HL-60 (cell line): ENCODE data around the gene C2orf15.
"Not testable (repeated sequence)": the region's sequence is repeated elsewhere in the genome, so short reads cannot be mapped to it uniquely, and the experiment has no call there.

ENCODE experiments used
- DNase-seq, 2 experiments: peaks; one replicate each; pipeline ENCODE4 v3.0.0-alpha.2; 2010 to 2020; ENCODE audit warnings: low read depth in 1 of 2, low spot score in 1 of 2
- H3K27ac ChIP-seq: fragments of 250-450 bp; sonication (Bioruptor Pico); replicated peaks from 2 replicates; pipeline ENCODE4 v1.5.1; 2020; ENCODE audit warnings: mild to moderate bottlenecking, moderate library complexity
- H3K27me3 ChIP-seq: fragments of 250-450 bp; sonication (Bioruptor Pico); 2 replicates; pipeline ENCODE4 v1.5.1; 2021; ENCODE audit warnings: mild to moderate bottlenecking, moderate library complexity; ENCODE audit not compliant: insufficient read depth, poor library complexity, severe bottlenecking
- H3K4me3 ChIP-seq: replicated peaks from 2 replicates; pipeline ENCODE4 v1.5.1; 2011; ENCODE audit warnings: mild to moderate bottlenecking, control low read depth, low read length; ENCODE audit not compliant: insufficient read depth
- GABPA ChIP-seq: IDR thresholded peaks from 2 replicates; pipeline ENCODE4 v1.6.1; 2012; ENCODE audit warnings: low read depth
- POLR2AphosphoS5 ChIP-seq: IDR thresholded peaks from 2 replicates; pipeline ENCODE4 v1.6.1; 2012; ENCODE audit warnings: low read depth
- SPI1 ChIP-seq: IDR thresholded peaks from 2 replicates; pipeline ENCODE4 v1.6.1; 2012; ENCODE audit warnings: low read depth, mild to moderate bottlenecking, borderline replicate concordance
- TF ChIP-seq, protein P1 (sequence below): IDR thresholded peaks from one replicate; pipeline ENCODE4 v1.5.1; 2011; ENCODE audit warnings: low read length, control low read depth, inconsistent platforms; ENCODE audit not compliant: insufficient read depth
- TF ChIP-seq, protein P2 (sequence below): IDR thresholded peaks from 2 replicates; pipeline ENCODE4 v1.6.1; 2012; ENCODE audit warnings: low read depth; ENCODE audit not compliant: insufficient replicate concordance

Gene C2orf15

DNA sequence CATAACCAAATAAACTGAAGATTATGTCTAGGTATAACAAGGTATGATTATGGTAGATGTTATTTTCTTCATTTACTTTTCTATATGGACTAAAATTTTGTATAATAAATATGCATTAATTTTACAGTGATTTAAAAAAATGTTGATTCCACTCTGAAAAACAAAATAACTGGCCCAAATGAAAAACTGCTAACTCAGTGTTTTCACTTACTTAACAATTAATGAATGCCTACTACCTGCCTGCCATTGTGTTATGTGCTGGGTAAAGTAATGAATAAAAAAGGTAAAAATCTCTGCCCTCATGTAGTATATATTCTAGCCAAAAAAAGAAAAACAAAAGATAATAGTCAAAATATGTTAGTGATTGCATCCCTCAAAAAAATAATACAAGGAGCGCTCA lies 29.6 kb upstream of the C2orf15 start:
- H3K27ac ChIP-seq: no peak overlapping the region
- DNase-seq: no peak
- TF ChIP-seq, protein P1, sequence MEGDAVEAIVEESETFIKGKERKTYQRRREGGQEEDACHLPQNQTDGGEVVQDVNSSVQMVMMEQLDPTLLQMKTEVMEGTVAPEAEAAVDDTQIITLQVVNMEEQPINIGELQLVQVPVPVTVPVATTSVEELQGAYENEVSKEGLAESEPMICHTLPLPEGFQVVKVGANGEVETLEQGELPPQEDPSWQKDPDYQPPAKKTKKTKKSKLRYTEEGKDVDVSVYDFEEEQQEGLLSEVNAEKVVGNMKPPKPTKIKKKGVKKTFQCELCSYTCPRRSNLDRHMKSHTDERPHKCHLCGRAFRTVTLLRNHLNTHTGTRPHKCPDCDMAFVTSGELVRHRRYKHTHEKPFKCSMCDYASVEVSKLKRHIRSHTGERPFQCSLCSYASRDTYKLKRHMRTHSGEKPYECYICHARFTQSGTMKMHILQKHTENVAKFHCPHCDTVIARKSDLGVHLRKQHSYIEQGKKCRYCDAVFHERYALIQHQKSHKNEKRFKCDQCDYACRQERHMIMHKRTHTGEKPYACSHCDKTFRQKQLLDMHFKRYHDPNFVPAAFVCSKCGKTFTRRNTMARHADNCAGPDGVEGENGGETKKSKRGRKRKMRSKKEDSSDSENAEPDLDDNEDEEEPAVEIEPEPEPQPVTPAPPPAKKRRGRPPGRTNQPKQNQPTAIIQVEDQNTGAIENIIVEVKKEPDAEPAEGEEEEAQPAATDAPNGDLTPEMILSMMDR: no peak
- TF ChIP-seq, protein P2, sequence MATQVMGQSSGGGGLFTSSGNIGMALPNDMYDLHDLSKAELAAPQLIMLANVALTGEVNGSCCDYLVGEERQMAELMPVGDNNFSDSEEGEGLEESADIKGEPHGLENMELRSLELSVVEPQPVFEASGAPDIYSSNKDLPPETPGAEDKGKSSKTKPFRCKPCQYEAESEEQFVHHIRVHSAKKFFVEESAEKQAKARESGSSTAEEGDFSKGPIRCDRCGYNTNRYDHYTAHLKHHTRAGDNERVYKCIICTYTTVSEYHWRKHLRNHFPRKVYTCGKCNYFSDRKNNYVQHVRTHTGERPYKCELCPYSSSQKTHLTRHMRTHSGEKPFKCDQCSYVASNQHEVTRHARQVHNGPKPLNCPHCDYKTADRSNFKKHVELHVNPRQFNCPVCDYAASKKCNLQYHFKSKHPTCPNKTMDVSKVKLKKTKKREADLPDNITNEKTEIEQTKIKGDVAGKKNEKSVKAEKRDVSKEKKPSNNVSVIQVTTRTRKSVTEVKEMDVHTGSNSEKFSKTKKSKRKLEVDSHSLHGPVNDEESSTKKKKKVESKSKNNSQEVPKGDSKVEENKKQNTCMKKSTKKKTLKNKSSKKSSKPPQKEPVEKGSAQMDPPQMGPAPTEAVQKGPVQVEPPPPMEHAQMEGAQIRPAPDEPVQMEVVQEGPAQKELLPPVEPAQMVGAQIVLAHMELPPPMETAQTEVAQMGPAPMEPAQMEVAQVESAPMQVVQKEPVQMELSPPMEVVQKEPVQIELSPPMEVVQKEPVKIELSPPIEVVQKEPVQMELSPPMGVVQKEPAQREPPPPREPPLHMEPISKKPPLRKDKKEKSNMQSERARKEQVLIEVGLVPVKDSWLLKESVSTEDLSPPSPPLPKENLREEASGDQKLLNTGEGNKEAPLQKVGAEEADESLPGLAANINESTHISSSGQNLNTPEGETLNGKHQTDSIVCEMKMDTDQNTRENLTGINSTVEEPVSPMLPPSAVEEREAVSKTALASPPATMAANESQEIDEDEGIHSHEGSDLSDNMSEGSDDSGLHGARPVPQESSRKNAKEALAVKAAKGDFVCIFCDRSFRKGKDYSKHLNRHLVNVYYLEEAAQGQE: no peak
- TF ChIP-seq POLR2AphosphoS5: no peak
- no peak for TF ChIP-seq GABPA
- TF ChIP-seq SPI1: no peak
- no peaks in the 10 kb centered on the region for H3K27me3 ChIP-seq
- no peak overlapping the region for H3K4me3 ChIP-seq

- TF ChIP-seq POLR2AphosphoS5 (no peak), GABPA (no peak), SPI1 (no peak)
- TF ChIP-seq, protein P1: no peak
- TF ChIP-seq, protein P2: no peak
- no peak for DNase-seq
- Histone ChIP-seq H3K4me3 (no peak overlapping the region), H3K27me3 (no peaks in the 10 kb centered on the region), H3K27ac (no peak overlapping the region)
Measured at GRCh38 chr2:99112617-99113016, 28.9 kb upstream of the C2orf15 start.

DNA sequence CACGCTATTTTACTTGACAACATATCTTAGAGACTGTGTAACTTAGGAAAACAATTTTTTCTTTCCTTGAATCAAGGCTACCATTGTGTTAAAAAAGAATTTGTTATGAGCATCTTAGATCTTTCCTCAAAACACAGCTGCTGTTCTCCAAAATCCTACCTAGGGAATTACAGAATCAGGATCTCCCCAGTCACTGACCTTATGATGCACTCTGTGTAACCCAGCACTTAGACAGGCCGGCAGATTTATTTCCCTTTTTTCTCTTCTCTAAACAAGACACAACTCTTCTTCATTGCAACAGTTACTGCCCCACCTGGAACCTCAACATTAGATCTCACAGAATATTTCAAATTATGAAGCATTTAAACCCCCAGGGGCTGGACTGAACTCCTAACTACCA lies 13.5 kb upstream of the C2orf15 start:
- TF ChIP-seq POLR2AphosphoS5: no peak
- TF ChIP-seq, protein P2: no peak
- TF ChIP-seq SPI1: no peak
- TF ChIP-seq, protein P1: no peak
- no peak for TF ChIP-seq GABPA
- Histone ChIP-seq H3K27ac (no peak overlapping the region), H3K27me3 (no peaks in the 10 kb centered on the region), H3K4me3 (no peak overlapping the region)
- DNase-seq: peak in 1 of 2 experiments; percentile 36

DNA sequence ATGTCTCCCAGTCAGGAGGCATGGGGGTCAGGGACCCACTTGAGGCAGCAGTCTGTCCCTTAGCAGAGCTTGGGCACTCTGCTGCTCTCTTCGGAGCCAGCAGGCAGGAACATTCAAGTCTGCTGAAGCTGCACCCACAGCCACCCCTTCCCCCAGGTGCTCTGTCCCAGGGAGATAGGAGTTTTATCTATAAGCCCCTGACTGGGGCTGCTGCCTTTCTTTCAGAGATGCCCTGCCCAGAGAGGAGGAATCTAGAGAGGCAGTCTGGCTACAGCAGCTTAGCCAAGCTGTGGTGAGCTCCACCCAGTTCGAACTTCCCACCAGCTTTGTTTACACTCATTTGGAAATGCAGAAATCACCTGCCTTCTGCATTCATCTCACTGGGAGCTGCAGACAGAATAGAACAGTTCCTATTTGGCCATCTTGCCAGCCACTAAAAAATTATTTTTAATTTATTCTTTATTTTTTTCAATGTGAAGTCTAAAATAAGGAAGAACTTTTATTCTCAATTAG lies 6.4 kb upstream of the C2orf15 start:
- not testable (repeated sequence) for H3K27me3 ChIP-seq, DNase-seq, H3K4me3 ChIP-seq, H3K27ac ChIP-seq
